GM21381 (cell line): ENCODE data around the gene ALDH1L2.
A peak's percentile ranks its signal among the peaks of the same experiment; 100 is the strongest.
"Not testable (repeated sequence)": the region's sequence is repeated elsewhere in the genome, so short reads cannot be mapped to it uniquely, and the experiment has no call there.

Experiments used
- ATAC-seq: cut with Tn5 transposase; IDR thresholded peaks from one replicate; pipeline ENCODE4 v1.9.1; 2021; ENCODE audit warnings: mild to moderate bottlenecking, moderate library complexity; ENCODE audit not compliant: unreplicated experiment

Gene ALDH1L2

GRCh38 chr12:104986022-104986941, 98.0 kb downstream of the ALDH1L2 start, which contains the start of gene NOPCHAP1:
TSS of gene NOPCHAP1 (plus strand) at chr12:104986316. CDS start at chr12:104986353, 37 bp downstream.
- peak; percentile 95 for ATAC-seq

- ATAC-seq: no peak
These were observed 99.1 kb downstream of the ALDH1L2 start for GRCh38 chr12:104985206-104985605.

GRCh38 chr12:104977688-104978087, 106.6 kb downstream of the ALDH1L2 start:
- ATAC-seq: not testable (repeated sequence)

- ATAC-seq: no peak
These were observed 107.6 kb downstream of the ALDH1L2 start for GRCh38 chr12:104976703-104977102.

- ATAC-seq: no peak
These were observed 108.5 kb downstream of the ALDH1L2 start for GRCh38 chr12:104975587-104976343.

GRCh38 chr12:104974626-104975290, 109.5 kb downstream of the ALDH1L2 start:
- peak; percentile 99 for ATAC-seq

GRCh38 chr12:104973250-104973649, 111.0 kb downstream of the ALDH1L2 start:
- no peak for ATAC-seq

- ATAC-seq: no peak
These were observed 113.0 kb downstream of the ALDH1L2 start for GRCh38 chr12:104971306-104971705.
